ENCODE data around the gene GARIN5A.

DNA sequence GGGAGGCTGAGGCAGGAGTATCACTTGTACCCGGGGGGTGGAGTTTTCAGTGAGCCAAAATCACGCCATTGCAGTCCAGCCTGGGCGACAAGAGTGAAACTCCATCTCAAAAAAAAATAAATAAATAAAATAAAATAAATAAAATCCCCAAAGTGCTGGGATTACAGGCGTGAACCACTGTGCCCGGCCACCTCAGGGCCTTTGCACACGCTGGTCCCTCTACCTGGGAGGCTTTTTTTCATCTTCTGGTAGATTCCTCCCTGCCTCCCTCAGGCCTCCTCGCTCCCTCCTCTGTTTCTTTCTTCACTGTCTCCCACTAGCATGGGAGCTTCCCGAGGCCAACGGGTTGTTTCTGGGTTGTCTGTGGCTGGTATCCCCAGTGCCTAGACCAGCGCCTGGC, 28.9 kb downstream of the GARIN5A start:
- no peak for TF ChIP-seq POLR2A (IDR thresholded peaks at IDR 0.05)
- TF ChIP-seq, protein P1, sequence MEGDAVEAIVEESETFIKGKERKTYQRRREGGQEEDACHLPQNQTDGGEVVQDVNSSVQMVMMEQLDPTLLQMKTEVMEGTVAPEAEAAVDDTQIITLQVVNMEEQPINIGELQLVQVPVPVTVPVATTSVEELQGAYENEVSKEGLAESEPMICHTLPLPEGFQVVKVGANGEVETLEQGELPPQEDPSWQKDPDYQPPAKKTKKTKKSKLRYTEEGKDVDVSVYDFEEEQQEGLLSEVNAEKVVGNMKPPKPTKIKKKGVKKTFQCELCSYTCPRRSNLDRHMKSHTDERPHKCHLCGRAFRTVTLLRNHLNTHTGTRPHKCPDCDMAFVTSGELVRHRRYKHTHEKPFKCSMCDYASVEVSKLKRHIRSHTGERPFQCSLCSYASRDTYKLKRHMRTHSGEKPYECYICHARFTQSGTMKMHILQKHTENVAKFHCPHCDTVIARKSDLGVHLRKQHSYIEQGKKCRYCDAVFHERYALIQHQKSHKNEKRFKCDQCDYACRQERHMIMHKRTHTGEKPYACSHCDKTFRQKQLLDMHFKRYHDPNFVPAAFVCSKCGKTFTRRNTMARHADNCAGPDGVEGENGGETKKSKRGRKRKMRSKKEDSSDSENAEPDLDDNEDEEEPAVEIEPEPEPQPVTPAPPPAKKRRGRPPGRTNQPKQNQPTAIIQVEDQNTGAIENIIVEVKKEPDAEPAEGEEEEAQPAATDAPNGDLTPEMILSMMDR (IDR thresholded peaks at IDR 0.05): no peak

Measured in uterus (tissue), 2 donors.